Measurements from ENCODE around the gene ZNF71. TPM values are rescaled to one million over a fixed set of nuclear protein-coding genes. Genes with fewer than 3 reads are reported as not detected.

ZNF71 gene
- total RNA-seq, 1 donor from 2014 or later, result 6.7 TPM

DNA sequence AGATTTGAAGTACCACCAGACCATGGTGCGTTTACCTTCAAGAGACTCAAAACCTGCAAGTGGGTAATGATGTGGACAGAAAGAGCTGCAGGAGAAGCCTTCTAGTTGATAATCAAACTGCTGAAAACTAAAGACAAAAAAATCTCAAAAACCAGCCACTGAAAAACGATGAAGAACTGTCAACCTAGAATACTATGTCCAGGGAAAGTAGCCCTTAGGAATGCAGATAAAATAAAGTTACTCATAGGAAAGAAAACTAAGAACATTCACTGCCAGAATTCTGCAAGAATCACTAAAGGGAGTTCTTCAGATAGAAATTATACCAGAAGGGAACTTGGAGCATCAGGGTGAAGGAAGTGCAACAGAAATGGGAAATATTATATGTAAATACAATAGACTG, 22.5 kb upstream of the ZNF71 start:
- TF ChIP-seq, protein P1, sequence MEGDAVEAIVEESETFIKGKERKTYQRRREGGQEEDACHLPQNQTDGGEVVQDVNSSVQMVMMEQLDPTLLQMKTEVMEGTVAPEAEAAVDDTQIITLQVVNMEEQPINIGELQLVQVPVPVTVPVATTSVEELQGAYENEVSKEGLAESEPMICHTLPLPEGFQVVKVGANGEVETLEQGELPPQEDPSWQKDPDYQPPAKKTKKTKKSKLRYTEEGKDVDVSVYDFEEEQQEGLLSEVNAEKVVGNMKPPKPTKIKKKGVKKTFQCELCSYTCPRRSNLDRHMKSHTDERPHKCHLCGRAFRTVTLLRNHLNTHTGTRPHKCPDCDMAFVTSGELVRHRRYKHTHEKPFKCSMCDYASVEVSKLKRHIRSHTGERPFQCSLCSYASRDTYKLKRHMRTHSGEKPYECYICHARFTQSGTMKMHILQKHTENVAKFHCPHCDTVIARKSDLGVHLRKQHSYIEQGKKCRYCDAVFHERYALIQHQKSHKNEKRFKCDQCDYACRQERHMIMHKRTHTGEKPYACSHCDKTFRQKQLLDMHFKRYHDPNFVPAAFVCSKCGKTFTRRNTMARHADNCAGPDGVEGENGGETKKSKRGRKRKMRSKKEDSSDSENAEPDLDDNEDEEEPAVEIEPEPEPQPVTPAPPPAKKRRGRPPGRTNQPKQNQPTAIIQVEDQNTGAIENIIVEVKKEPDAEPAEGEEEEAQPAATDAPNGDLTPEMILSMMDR (conservative IDR thresholded peaks at IDR 0.05; ENCODE audit: low read depth, low read length), result no peak

DNA sequence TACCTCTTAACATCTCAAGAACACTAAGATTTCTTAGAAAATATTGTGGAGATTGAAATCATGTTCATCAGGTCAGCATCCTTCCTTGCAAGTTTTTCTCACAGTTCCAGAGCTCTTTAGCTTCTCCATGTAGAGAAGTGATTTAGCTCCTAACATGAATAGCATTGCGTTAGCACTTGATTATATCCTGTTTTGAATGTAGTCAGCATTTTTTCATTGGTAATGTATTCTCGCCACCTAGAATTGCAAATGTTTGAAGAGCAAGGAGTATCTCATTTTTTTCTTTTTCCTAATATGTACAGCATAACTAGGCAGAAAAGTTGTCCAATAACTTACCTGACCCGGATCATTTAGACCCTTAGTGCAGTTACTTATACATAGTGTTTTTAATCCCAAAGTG, 21.2 kb upstream of the ZNF71 start:
- no peak overlapping the region for H3K4me3 ChIP-seq (ENCODE audit: low read depth, low read length)
- DNase-seq (ENCODE audit: low read depth), result no peak
- TF ChIP-seq, protein P1 (conservative IDR thresholded peaks at IDR 0.05; ENCODE audit: low read depth, low read length), result no peak

More for the DNA sequence above, 22.5 kb upstream of the ZNF71 start:
- no peak for DNase-seq (ENCODE audit: low read depth)
- no peak overlapping the region for H3K4me3 ChIP-seq (ENCODE audit: low read depth, low read length)

DNA sequence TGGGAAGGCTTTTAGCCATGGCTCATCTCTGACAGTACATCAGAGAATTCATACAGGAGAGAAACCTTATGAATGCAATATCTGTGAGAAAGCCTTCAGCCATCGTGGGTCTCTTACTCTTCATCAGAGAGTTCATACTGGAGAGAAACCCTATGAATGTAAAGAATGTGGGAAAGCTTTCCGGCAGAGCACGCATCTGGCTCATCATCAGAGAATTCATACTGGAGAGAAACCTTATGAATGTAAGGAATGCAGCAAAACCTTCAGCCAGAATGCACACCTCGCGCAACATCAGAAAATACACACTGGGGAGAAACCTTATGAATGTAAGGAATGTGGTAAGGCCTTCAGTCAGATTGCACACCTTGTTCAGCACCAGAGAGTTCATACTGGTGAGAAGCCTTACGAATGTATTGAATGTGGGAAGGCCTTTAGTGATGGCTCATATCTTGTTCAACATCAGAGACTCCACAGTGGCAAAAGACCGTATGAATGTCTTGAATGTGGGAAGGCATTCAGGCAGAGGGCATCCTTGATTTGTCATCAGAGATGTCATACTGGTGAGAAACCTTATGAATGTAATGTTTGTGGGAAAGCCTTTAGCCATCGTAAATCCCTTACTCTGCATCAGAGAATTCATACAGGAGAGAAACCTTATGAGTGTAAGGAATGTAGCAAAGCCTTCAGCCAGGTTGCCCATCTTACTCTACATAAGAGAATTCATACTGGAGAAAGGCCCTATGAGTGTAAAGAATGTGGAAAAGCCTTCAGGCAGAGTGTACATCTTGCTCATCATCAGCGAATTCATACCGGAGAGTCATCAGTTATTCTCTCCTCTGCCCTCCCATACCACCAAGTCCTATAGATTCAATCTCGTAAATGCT, 17.1 kb upstream of the ZNF71 start:
- no peak overlapping the region for H3K4me3 ChIP-seq (ENCODE audit: low read depth, low read length)
- TF ChIP-seq, protein P1 (conservative IDR thresholded peaks at IDR 0.05; ENCODE audit: low read depth, low read length), result no peak
- no peak for DNase-seq (ENCODE audit: low read depth)

DNA sequence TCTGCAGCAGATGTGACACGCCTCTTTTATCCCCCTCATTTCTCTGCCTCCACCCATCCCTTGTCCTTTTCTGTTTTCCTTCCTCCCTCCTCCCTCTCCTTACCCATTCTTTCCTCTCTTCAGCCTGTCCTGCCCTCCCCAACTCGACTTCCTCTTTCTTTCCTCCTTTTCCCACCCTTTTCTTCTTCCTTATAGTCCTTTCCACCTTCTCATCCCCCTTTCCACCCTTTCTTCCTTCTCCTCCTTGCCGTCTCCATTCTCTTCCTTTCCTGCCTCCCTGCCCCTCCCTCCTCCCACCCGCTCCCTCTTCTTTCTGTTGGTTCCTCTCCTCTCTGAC, 688 bp upstream of the ZNF71 start:
- no peak overlapping the region for H3K4me3 ChIP-seq (ENCODE audit: low read depth, low read length)
- TF ChIP-seq, protein P1 (conservative IDR thresholded peaks at IDR 0.05; ENCODE audit: low read depth, low read length), result no peak
- no peak for DNase-seq (ENCODE audit: low read depth)

DNA sequence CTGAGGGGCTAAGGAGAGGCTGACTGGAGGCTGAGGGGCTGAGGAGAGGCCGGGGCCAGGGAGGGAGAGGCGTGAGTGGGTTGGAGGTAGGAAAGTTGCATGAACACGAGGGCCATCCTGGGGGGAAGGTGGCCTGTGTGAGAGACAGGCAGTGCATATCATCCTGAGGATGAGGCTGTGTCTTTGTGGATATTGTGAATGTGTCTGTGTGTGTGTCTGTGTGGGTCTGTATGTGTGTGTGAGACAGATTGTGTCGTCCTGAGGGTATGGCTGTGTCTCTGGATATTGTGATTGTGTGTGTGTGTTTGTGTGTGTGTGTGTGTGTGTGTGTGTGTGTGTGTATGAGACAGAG, 422 bp downstream of the ZNF71 start:
- peak; percentile 10 for DNase-seq (ENCODE audit: low read depth)
- TF ChIP-seq, protein P1 (conservative IDR thresholded peaks at IDR 0.05; ENCODE audit: low read depth, low read length), result no peak

DNA sequence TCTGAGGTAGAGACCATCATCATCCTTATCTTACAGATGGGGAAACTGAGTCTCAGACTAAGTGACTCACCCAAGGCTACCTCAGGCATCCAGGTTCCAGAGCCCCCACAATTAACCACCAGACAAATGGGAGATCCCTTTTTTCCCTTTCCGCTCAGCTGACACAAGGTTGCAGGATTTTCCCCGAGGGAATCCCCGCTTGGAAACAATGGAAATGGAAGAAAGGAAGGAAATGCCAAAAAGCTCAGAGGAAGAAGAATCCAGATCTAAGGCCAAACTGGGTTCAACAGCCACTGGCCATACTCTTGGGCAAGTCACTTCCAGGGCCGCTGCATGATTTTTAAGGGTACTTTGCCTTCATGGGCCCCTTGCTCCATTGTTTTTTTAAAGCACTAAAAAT, 1.6 kb downstream of the ZNF71 start:
- no peak for DNase-seq (ENCODE audit: low read depth)
- TF ChIP-seq, protein P1 (conservative IDR thresholded peaks at IDR 0.05; ENCODE audit: low read depth, low read length), result no peak
- no peak overlapping the region for H3K4me3 ChIP-seq (ENCODE audit: low read depth, low read length)

More for the DNA sequence above, 422 bp downstream of the ZNF71 start:
- peak overlapping the region; percentile 98 for H3K4me3 ChIP-seq (ENCODE audit: low read depth, low read length)

DNA sequence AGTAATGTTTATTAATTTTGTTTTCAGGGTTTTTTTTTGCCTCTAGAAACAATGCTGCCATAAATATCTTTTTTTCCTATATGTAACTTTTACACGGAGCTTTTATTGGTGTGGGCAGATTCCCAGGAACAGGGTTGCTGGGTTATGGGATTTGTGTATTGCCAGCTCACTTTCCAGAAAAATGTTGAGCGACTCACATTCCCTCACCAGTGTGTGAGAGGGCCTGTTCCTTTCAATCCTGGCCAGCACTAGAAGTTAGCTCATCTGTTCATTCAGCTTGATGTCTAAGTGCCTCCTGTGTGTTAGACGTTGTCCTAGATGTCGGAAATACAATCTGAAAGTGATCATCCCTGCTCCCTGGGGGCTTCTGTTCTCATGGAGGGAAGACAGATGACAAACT, 2.6 kb downstream of the ZNF71 start:
- no peak overlapping the region for H3K4me3 ChIP-seq (ENCODE audit: low read depth, low read length)
- no peak for DNase-seq (ENCODE audit: low read depth)
- TF ChIP-seq, protein P1 (conservative IDR thresholded peaks at IDR 0.05; ENCODE audit: low read depth, low read length), result no peak
